ENCODE data around the gene CST6.

DNA sequence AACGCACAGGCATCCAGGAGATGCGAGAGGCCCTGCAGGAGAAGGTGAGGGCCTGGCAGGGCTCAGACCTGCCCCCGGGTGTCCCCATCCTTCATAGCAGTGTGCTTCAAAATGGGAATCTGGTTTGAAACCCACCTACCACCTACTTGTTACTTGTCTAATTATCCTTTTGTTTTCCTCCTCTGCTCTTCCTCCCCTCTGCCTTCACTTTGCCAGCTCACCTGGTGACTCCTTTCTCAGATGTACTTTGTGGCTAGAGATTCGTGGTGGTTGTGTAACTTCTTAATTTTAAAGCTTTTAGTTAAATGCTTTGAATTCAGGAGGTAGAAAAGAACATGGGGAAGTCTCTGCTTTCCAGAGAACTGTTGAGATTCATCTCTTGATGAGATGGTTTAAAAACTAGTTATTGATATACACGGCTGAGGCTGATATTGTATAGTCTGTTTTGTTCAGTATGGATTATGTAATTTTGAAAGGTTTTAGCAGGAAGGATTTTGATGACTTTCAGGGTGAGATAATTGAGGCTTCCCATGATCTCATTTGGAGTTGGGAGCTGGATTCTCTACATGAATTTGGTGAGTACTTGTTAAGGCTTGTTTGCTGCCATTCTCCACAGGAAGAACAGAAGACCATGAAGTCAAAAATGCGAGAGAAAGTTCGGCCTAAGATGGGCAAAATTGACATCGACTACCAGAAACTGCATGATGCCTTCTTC lies 48.3 kb downstream of the CST6 start:
- TF ChIP-seq, protein P1, sequence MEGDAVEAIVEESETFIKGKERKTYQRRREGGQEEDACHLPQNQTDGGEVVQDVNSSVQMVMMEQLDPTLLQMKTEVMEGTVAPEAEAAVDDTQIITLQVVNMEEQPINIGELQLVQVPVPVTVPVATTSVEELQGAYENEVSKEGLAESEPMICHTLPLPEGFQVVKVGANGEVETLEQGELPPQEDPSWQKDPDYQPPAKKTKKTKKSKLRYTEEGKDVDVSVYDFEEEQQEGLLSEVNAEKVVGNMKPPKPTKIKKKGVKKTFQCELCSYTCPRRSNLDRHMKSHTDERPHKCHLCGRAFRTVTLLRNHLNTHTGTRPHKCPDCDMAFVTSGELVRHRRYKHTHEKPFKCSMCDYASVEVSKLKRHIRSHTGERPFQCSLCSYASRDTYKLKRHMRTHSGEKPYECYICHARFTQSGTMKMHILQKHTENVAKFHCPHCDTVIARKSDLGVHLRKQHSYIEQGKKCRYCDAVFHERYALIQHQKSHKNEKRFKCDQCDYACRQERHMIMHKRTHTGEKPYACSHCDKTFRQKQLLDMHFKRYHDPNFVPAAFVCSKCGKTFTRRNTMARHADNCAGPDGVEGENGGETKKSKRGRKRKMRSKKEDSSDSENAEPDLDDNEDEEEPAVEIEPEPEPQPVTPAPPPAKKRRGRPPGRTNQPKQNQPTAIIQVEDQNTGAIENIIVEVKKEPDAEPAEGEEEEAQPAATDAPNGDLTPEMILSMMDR (IDR thresholded peaks at IDR 0.05): no peak
- TF ChIP-seq POLR2A (IDR thresholded peaks at IDR 0.05): no peak

Data from lower leg skin (tissue), 3 donors.